ENCODE measurements around the gene ADM5. TPM values are rescaled to one million over a fixed set of nuclear protein-coding genes. Genes with fewer than 3 reads are reported as not detected.

The ADM5 gene
- total RNA-seq, 6 experiments from 2014 or later, result 0.19 to 0.70 (median 0.51) TPM

- ATAC-seq, result peak; percentile 46 to 55 (median 50)
- intact Hi-C loops (cut with DNase I), result no loop called here
These were observed 17.1 kb upstream of the ADM5 start for GRCh38 chr19:49672131-49672919.

DNA sequence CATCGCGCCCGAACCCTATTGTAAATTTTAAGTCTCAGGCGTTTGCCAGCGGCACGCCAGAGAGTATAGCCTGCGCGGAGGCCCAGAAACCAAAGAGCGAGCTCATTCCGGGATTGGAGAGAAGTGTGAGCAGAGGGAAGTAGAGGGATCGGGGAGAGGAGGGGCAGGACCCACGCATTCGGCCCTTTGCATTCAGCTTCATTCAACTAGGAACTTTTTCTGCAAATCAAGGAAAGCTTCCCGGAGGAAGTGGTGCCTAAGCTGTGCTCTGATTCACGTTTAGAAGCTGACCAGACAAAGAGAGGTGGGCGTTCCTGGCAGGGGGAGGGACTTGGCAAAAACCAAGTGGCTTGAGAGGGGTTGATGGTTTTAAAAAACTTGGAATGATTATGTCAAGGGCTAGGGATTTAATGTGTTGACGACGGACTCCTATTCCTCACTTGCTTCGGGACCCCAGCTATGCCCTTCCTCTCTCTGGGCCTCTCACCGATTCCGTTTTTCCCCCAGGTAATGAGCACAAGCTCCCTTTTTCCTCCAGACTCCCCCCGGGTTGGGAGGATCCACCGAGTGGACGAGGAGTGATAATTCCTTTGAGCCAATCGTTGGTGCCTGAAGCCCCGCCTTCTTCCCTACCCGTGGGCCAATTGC is 13.1 kb upstream of the ADM5 start:
- Histone ChIP-seq H3K4me1 (peaks cover 0 to 21% (median 4%) of the 10 kb centered on the region in 4 donors), H3K27me3 (no peaks in the 10 kb centered on the region), H3K9me3 (no peaks in the 10 kb centered on the region), H3K4me3 (peak overlapping the region; percentile 22 to 43 (median 27)), H3K36me3 (peaks cover 0 to 4% (median 0%) of the 10 kb centered on the region in 4 donors), H3K27ac (peak overlapping the region; percentile 87 to 93 (median 89))
- DNase-seq, result peak; percentile 77 to 88 (median 83)
- WGBS (ENCODE audit: insufficient coverage, low coverage, low lambda C conversion rate, missing lambda C conversion rate), result 2% methylated on average over 24 of the region's 27 CpGs
- intact Hi-C loops (cut with DNase I), result no loop called here
- ATAC-seq, result peak; percentile 49 to 56 (median 56)
- TF ChIP-seq, protein P1, sequence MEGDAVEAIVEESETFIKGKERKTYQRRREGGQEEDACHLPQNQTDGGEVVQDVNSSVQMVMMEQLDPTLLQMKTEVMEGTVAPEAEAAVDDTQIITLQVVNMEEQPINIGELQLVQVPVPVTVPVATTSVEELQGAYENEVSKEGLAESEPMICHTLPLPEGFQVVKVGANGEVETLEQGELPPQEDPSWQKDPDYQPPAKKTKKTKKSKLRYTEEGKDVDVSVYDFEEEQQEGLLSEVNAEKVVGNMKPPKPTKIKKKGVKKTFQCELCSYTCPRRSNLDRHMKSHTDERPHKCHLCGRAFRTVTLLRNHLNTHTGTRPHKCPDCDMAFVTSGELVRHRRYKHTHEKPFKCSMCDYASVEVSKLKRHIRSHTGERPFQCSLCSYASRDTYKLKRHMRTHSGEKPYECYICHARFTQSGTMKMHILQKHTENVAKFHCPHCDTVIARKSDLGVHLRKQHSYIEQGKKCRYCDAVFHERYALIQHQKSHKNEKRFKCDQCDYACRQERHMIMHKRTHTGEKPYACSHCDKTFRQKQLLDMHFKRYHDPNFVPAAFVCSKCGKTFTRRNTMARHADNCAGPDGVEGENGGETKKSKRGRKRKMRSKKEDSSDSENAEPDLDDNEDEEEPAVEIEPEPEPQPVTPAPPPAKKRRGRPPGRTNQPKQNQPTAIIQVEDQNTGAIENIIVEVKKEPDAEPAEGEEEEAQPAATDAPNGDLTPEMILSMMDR (IDR thresholded peaks at IDR 0.05), result no peak
- TF ChIP-seq POLR2A (IDR thresholded peaks at IDR 0.05), result peak; percentile 79

More at GRCh38 chr19:49672131-49672919, 17.1 kb upstream of the ADM5 start:
- peak overlapping the region; percentile 23 to 73 (median 71) for H3K27ac ChIP-seq
- H3K4me3 ChIP-seq, result peak overlapping the region; percentile 1 to 47 (median 12)
- H3K4me1 ChIP-seq, result peaks cover 0 to 12% (median 0%) of the 10 kb centered on the region in 4 donors
- no peaks in the 10 kb centered on the region for H3K27me3 ChIP-seq
- no peaks in the 10 kb centered on the region for H3K36me3 ChIP-seq
- 22% methylated on average over 22 of the region's 28 CpGs for WGBS (ENCODE audit: insufficient coverage, low coverage, low lambda C conversion rate, missing lambda C conversion rate)
- no peaks in the 10 kb centered on the region for H3K9me3 ChIP-seq
- TF ChIP-seq, protein P1 (IDR thresholded peaks at IDR 0.05), result peak; percentile 88 to 96 (median 94)
- no peak for TF ChIP-seq POLR2A (IDR thresholded peaks at IDR 0.05)
- peak; percentile 84 to 88 (median 86) for DNase-seq

DNA sequence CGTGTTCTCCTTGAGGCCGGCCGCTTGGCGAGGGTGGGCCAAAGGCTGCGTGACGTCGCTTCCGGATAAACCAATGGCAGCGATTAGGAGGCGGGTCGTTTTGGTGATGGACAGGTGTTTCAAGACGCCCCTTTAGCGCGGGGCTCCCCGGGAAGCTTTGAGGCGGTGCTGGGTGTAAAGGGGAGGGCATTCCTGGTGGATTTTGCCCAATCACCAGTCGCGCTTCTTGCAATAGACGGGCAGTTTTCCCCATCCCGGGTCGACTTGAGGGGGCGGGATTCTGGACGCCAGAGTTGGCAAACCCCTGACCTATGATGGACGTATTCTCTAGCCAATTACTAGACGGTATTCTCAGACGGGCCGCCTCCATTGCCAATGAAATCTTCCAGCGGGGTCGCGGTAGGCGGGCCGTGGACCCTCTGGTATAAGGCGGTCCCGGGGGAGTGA is 12.6 kb upstream of the ADM5 start:
- peak overlapping the region; percentile 85 to 99 (median 93) for H3K4me3 ChIP-seq
- intact Hi-C loops (cut with DNase I), result no loop called here
- WGBS (ENCODE audit: insufficient coverage, low coverage, low lambda C conversion rate, missing lambda C conversion rate), result 0% methylated on average over 14 of the region's 34 CpGs
- H3K4me1 ChIP-seq, result peaks cover 0 to 18% (median 4%) of the 10 kb centered on the region in 4 donors
- H3K9me3 ChIP-seq, result no peaks in the 10 kb centered on the region
- peaks cover 0 to 7% (median 1%) of the 10 kb centered on the region in 4 donors for H3K36me3 ChIP-seq
- DNase-seq (peak; percentile 99 to 100 (median 100)), ATAC-seq (peak; percentile 80 to 90 (median 84))
- peak overlapping the region; percentile 87 to 93 (median 89) for H3K27ac ChIP-seq
- H3K27me3 ChIP-seq, result no peaks in the 10 kb centered on the region
- TF ChIP-seq, protein P1 (IDR thresholded peaks at IDR 0.05), result no peak
- no peak for TF ChIP-seq POLR2A (IDR thresholded peaks at IDR 0.05)

DNA sequence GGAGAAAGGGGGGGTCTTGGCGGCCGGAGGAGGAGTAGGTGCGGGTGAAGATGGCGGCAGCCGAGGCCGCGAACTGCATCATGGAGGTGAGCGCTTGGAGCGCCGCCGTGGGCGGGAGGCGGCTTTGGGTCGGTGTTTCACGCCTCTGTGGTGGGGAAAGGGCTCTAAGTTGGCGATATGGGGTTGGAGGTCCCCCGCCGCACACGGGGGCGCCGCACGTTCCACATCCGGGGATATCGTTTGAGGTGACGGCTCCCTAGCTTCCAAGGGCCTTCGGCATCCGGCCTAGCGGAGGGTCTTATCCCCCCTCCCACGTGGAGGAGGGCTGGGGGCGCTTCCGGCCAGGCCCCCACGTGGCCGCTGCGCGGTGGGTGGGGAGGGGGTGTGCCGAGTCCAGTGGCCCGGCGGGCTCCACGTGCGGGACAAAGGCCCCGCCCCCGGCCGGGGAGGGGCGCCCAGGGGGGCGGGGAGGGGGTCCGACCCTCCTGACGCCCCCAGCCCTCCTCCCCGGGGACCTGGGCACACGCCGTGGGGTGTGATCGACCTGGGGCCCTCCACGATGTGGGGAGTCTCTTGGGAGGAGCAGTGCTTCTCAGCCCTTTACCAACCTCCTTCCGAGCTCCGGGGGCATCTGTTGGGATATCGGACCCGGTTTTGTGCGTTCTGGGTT is 12.0 kb upstream of the ADM5 start, which contains the start of gene PRMT1:
TSS of gene PRMT1 (plus strand) at position 41 of the 670 bp plus-strand sequence. CDS start at position 51, 10 bp downstream.
- Histone ChIP-seq H3K4me3 (peak within 1 kb of the TSS; percentile 85 to 99 (median 93)), H3K36me3 (peaks cover 0 to 13% (median 4%) of the 10 kb centered on the region in 4 donors), H3K27ac (peak within 1 kb of the TSS; percentile 87 to 93 (median 89)), H3K4me1 (peaks cover 0 to 14% (median 4%) of the 10 kb centered on the region in 4 donors), H3K27me3 (no peaks in the 10 kb centered on the region), H3K9me3 (no peaks in the 10 kb centered on the region)
- WGBS (ENCODE audit: insufficient coverage, low coverage, low lambda C conversion rate, missing lambda C conversion rate), result 0% methylated on average over 5 of the region's 57 CpGs
- peak; percentile 91 for TF ChIP-seq POLR2A (IDR thresholded peaks at IDR 0.05)
- TF ChIP-seq, protein P1 (IDR thresholded peaks at IDR 0.05), result no peak
- DNase-seq, result peak in 2 of 3 donors; percentile 68
- intact Hi-C loops (cut with DNase I), result no loop called here
- peak; percentile 2 to 27 (median 13) for ATAC-seq

Measured in right lobe of liver (tissue), 6 donors.